Ramos (cell line): Measurements from ENCODE around the gene MCTP1.

Source experiments
- in situ Hi-C: fragments of 300-500 bp; cut with MboI; formaldehyde crosslinking; loops from one replicate; pipeline ENCODE4 v1.14.3; 2022; ENCODE audit warnings: low sequenced_read_pairs; ENCODE audit not compliant: unreplicated experiment

MCTP1 gene

DNA sequence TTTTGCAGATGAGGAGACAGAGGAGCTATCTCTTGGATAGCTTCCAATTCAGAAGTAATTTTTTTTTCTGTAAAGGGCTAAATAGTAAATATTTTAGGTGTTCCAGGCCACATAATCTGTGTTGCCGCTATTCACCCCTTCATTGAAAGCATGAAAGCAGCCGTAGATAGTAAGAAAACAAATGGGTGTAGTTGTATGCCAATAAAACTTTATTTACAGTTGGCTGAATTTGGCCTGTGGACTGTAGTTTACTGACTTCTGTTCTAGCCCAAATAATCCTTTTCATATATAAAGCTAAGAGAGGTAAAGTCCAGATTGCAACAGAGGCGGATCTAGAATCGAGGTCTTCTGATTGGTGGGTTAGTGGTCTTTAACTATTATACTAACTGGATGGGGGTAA, 537.5 kb downstream of the MCTP1 start:
- in situ Hi-C loops = no loop called here

DNA sequence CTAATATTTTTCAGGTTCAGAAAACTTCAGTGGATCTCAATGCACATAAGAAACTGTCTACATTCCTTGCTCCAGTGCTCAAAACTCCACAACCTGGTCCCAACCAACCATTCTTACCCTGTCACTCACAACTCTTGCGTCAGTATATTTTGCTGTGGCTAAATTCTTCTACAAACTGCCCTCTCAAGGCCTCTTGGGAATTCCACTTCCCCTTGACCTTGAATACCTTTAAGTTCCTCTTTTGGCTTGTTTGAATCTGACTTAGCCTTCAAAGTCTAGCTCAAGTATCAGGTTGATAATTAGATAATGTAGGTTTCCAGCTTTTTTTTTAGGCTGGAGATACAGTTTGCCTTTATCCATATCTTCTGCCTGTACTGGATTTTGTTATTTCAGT, 538.2 kb downstream of the MCTP1 start:
- in situ Hi-C loops = no loop called here

DNA sequence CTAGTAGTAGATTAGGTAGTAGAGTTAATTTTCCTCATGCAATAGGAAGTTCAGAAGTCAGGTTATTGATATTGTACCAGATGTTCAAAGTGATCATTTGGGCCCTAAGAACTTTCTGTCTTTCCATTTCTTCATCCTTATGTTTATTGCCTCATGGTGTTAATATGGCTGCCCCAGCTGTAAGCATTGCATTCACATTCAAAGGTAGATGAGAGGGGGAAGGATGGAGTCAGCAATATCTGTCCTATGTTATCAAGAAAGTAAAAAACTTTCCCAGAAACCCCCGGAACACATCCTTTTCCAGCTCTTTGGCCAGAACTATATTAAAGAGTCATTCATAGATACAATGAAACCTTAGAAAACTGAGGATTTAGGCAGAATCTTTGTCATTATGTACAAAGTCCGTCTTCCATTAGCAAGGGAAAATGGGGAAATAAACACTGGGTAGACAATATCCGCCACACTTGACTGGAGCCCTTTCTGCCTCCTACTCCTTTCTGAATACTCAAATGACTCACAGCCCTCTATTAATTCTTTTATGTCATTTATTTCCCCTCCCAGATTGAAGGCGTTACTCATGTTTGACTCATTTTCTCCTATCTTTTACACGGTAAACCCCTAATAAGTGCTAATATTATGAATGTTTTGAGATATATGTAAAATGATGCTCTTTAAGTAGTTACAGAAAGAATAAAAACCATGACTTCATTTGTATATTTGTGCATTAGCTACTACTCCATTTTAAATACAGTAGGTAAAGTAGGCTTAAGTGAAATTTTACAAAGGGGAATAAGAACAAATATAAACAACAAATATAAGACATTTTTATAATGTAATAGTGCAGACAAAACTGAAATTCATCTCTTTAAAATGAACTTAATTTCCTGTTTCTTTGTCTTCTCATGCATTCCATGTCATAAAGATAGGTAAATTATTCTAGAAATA, 538.8 kb downstream of the MCTP1 start:
- in situ Hi-C loops = no loop called here

DNA sequence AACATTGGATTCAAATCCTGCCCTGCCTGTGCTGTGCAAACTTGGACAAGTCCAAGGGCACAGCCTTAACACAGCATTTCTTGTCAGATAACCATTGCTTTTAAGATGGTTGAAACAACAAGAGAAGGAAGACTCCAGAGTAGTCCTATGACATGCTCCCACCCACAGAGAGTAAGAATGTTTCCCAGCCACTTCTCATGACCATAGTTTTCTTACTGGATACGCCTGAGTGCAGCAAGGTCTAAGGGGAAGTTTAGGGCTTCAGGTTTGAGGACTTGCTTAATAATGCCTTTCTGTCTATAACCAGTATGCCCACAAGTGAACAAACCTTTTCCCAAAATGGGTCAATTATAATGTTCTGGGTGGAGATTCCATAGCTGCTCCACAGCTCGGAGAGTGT, 540.0 kb downstream of the MCTP1 start:
- in situ Hi-C loops = no loop called here

DNA sequence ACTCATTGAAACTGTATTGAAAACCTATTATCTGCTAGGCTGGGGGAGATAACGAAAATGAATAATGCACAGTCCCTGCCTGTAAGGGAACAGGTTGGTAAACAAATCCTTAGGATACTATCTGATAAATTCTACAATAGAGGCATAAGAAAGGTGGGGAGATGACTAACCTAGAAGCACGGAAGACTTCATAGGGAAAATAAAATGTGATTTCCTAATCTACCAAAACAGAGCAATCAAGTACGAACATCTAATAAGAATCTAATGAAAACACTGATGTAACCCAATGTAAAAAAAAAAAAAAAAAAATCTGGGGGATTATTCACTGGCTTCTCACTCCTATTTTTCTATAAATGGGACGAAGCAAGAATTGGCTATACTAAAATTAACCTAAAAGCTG, 542.0 kb downstream of the MCTP1 start:
- in situ Hi-C loops = no loop called here

DNA sequence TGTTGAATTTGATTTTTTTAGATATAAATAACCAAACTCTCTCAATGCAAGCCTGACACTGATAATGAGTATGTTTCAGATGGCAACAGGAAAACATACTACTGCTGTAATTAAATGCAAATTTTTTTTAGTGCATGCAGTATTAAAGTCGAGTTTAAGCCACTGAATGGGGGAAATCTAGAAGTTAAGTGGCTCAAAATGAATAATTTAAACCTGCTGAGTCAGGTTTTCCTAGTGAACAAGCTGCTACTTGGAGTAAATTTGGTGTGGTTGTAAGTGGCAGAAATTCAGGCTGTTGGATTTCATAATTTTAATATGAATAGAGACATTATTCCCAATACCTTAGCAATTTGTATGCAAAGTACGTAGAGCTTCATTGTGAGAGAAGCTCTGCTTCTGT, 544.6 kb downstream of the MCTP1 start:
- in situ Hi-C loops = no loop called here

DNA sequence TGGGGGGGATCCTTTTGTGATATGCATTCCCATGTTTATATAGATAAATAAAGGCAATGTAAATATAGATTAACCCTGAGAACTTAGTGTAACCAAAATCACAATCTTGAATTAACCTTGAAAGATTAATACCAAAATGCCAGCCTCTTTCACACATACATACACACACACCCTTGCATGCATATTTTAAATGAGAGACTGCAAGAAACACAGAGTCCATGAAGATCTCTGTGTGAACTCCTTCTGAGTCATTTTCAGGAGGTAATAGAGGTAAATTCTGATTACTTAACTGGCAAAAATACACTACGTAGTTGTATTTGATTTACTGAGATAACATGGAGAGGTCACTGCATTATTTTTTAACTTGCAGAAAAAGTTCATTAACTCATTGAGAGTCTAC, 548.4 kb downstream of the MCTP1 start:
- in situ Hi-C loops = no loop called here

DNA sequence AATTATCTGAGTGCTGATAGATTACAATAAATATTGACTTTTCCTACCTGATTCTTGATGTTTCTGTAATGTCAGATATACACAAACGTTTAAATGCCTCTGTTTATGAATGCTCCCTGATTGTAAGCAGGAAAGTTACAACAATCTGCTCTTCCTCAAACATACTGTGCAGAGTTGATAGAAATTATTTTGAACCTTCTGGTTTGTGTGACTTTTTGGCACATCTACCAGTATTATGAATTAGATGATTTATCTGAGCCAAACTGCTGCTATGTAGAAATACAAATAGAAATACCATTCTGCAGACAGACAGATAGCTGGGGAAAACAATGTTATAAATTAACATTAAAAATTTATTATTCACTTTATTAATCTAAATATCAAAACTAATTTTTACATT, 553.4 kb downstream of the MCTP1 start:
- in situ Hi-C loops = no loop called here

DNA sequence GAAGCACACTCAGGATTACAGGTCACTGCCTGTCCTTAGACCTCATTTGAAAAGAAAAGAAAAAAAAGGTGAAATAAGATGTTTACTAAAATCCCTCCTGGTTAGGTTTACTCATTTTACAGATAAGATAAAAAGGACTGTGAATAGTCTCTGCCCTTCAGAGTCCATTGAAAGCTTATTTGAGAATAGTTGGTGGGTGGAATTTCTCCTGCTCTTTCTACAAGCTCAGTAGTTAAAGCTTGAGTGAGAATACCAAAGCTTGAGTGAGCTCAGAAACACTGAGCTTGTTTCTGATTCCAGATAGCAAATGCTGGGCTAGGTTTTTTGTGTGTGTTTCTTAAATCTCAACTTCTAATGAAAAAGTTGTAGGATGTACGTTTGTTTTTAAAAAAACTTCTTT, 559.8 kb downstream of the MCTP1 start:
- in situ Hi-C loops = no loop called here

DNA sequence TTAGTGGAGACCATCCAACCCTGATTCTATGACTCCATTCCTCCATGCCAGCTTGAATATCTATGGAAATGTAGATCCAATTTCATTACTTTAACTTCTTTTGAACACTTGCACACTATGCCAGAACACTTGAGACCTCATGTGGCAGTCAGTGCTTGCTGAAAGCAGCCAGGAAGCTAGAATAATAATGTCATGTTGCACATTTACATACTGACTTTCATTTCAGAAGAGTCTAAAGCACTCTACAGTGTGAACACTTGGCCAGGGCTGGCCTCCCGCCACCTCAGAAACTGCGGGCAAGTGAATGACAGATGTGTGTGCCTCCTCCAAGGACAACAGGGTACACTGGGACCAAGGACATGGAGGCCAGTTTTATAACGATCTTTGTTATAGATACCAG, 569.1 kb downstream of the MCTP1 start:
- in situ Hi-C loops = no loop called here

DNA sequence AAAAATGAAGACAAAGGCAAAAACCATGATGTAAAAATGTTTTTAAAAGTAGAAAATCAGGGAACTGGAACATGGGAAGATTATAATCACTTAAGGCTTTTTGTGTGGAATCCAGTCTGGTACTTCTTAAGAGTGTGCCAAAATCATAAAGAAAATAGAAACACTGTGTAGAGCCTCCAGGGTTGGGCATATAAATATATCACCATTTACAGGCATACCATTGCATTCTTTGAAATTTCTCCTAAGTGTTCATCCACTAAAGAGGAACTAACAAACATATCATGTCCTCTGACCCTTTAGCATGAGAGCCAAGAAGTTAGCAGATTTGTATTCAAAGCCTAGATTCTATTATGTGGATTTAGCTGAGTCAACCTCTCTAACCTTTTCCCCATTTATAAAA, 573.1 kb downstream of the MCTP1 start:
- in situ Hi-C loops = no loop called here

DNA sequence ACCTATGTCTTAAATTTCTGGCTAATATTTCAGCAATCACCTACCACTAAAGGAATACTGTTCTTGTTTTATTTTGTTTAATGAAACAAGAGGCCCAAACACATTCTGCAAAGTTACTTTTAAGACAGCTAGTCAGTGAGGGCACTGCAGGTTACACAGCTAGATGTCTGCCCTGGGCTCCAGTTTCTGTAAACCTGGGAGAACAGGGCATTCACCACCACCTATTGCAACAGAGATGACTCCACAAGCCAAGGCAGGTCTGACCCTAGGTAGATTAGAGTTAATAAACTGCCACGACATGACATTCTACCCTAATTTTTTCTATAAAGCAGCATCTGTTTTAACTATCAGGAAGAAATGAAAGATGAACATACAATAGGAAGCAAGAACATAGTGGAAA, 575.6 kb downstream of the MCTP1 start:
- in situ Hi-C loops = no loop called here

DNA sequence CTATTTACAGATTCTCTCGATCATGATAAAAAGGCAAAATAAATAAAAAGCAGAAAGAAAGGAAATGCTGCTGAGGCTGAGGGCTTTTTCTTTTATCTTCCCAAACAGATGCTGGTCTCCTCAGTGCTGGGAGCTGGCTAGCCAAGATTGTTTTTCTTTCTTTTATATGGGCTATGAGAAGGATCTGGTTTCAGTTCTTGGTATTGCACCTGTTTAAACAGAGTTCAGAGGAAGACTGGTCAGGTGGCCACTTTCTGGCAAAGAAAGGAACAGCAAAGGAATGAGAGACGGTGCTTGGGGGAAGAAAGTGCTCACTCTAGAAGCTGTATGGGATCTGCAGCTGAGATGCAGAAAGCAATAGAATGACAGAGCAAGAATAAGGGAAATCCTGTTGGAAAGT, 577.5 kb downstream of the MCTP1 start:
- in situ Hi-C loops = no loop called here

DNA sequence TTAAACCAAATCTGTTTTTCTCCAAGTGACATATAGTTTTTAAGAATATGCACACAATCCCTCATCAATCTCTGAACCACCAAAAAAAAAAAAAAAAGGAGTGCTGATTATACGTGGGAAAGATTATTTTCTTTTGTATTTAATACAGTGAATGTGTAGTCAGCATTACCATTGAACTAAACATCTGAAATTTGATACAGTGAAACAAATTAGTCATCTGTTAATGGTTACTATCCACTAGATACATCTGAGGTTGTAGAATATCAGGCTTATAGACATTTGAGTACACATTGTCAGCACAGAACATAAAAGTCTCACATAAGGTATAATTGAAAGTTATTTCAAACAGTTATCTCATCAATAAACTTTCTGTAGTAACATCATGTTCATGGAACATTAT, 579.5 kb downstream of the MCTP1 start:
- in situ Hi-C loops = no loop called here

DNA sequence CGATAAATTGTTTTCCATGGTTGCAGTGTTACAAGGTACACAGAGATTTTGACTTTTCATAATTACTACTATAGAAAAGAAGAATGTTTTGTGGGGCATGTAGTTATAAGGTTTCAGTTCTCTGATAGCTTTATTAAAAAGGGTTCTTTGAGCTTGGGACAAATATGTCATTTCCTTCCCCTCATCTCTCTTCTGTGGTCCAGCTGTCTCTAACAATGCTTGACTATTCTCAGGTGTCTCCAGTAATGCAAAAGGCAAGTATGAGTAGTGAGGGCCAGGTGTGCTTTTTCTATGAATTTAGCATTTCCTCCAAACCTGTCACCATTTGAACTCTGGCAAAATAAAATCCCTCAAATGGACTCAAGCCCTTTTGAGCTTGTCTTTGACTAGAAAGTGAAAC, 582.2 kb downstream of the MCTP1 start:
- in situ Hi-C loops = no loop called here

DNA sequence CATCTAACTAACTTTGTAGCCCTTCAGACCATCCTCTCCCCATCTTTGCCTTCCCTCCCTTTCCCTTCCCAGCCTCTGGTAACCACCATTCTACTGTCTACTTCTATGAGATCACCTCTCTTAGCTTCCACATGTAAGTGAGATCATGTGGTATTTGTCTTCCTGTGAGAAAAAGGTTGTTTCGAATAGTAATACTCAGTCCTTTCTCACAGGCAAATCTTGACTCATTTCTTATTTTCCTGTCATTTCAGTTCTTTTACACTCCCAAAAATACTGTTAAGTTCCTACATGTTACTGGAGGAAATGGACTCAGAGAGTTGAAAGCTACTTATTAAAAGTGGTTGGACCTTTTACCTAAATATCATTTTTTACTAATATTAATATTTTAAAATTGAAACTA, 584.3 kb downstream of the MCTP1 start:
- in situ Hi-C loops = no loop called here

DNA sequence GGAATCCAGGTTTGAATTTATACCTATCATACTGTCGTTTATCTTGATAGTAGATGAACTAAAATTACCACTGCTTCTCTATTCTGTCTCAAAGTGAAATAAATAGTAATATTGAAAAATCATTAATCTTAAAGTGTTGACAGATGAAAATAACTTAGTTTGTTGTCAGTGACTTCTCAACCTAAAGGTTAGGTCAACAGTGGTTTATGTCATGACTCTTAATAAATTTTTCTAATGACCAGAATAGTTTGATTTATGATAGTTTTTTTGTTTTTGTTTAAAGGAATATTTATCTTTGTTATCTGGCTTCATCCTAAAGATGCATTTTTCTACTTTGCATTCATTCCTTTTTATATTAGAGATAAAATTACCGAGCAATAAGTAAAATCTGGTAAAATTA, 585.3 kb downstream of the MCTP1 start:
- in situ Hi-C loops = no loop called here

DNA sequence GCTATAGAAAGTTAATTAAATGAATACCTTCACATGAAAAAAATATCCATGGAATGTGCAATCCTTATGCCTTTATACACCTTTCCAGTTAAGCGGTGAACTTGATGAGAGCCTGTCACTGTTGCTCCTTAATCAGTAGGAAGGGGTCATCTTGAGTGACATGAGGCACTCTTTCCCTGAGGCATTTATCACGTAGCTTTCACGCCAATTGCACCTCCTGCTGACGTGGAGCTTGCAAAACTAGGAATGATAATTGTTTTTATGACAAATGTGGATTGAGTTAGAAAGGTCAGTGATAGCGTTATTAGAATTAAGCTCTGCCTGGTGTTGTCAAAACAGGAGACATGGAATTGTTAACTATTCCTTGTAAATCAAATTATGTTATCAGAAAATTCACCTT, 586.7 kb downstream of the MCTP1 start:
- in situ Hi-C loops = no loop called here

DNA sequence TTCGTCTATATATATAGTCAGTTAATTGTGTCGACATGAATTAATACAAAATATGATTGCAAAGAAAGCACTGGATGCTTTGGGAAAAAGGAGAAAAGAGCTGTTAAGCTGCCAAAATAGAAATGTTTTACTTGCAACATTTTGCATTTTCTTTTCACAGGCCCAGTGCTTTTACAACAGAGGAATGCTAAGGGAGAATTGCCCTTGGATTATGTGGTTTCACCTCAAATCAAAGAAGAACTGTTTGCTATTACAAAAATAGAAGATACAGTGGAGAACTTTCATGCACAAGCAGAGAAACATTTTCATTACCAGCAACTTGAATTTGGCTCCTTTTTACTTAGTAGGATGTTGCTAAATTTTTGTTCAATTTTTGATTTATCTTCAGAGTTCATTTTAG, 590.2 kb downstream of the MCTP1 start:
- in situ Hi-C loops = no loop called here

DNA sequence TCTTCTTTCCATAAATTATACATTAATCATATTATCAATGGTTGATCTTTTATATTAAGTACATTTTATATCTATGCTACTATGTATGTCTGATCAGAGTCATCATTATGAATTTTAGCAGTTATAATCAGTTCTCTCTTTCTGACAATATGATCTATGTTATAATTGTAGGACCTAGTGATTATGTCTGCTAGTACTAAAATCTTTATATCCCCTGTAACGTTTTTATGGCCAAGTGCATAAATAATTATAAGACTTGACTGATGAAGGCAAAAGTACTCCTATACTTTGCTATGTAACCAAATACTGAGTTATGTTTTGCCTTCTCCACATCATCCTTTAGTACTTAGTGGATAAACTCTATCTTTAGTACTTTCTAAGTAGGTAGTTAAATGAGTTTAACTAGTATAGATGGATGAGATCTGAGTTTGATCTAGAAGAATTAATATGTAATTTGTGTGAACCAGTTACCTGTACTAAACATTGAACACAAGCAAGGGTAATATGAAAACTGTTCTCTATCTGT, 591.0 kb downstream of the MCTP1 start:
- in situ Hi-C loops = no loop called here

DNA sequence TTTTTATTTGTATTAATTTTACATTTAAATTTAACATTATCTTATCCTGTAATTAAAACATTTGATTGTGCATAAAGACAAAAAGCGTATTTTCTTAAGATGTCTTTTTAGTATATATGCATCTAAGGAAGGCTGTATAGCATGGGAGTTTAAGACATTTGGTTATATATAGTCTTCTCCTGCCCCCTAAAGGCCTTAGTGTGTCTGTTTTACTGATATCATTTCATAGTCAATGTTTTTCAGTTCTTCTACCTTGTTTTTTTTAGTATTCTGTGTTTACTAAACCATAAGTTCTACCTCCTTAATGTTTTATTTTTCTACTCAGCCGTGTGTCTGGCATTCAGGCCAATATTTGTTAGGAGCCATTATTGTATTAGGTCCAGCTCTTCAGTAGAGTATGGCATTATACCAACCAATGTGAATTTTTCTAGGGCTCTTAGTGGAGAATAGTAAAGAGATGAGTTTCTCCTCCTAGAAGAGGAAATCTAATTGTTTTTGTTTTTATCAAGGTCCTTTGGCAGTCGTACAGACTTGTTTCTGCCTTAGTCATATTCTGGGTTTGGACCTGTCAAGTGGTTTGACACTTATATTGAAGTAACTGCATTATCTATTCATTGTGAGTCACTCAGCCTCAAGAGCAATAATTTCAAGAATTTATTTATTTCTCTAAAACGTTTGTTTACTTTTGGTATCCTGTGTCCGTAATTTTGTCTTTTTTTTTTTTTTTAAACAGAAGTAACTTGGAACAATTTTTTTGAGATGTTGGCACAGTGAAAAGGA, 591.7 kb downstream of the MCTP1 start:
- in situ Hi-C loops = no loop called here
